Brain microvascular endothelial cell (primary cell): ENCODE data around the gene SLC25A1.

ENCODE experiments used
- DNase-seq: peaks from one replicate; pipeline ENCODE4 v3.0.0-alpha.2; 2020
- H3K27ac ChIP-seq: fragments of 250-450 bp; sonication (Bioruptor Pico); 2 replicates; pipeline ENCODE4 v1.5.1; 2020; ENCODE audit warnings: mild to moderate bottlenecking, moderate library complexity
- H3K27me3 ChIP-seq: fragments of 250-450 bp; sonication (Bioruptor Pico); replicated peaks from 2 replicates; pipeline ENCODE4 v1.5.1; 2020; ENCODE audit warnings: mild to moderate bottlenecking
- H3K36me3 ChIP-seq: fragments of 250-450 bp; sonication (Bioruptor Pico); replicated peaks from 2 replicates; pipeline ENCODE4 v1.5.1; 2020; ENCODE audit warnings: mild to moderate bottlenecking
- H3K4me3 ChIP-seq: 2 replicates; pipeline ENCODE4 v1.5.1; 2011; ENCODE audit warnings: low read depth, mild to moderate bottlenecking, control low read depth, low read length, moderate library complexity
- CTCF ChIP-seq: IDR thresholded peaks from 2 replicates; pipeline ENCODE4 v1.5.1; 2011; ENCODE audit warnings: low read depth, mild to moderate bottlenecking, moderate library complexity, low read length, control low read depth, inconsistent platforms; ENCODE audit errors: missing control alignments
- in situ Hi-C: cut with HindIII; loops from 2 replicates; pipeline ENCODE4 v1.10.0; 2017; ENCODE audit warnings: low sequenced_read_pairs, low pct_ligation_motif_present

The SLC25A1 gene

GRCh38 chr22:19224557-19224956 lies 46.0 kb upstream of the SLC25A1 start:
- Histone ChIP-seq H3K27ac (no peak overlapping the region), H3K27me3 (no peaks in the 10 kb centered on the region), H3K36me3 (peaks cover 40% of the 10 kb centered on the region), H3K4me3 (no peak overlapping the region)
- in situ Hi-C loops = no loop called here
- no peak for TF ChIP-seq CTCF
- no peak for DNase-seq

GRCh38 chr22:19223617-19224016 lies 45.1 kb upstream of the SLC25A1 start:
- Histone ChIP-seq H3K4me3 (no peak overlapping the region), H3K36me3 (peaks cover 40% of the 10 kb centered on the region), H3K27me3 (no peaks in the 10 kb centered on the region), H3K27ac (no peak overlapping the region)
- in situ Hi-C loops = no loop called here
- DNase-seq = no peak
- TF ChIP-seq CTCF = no peak

DNA sequence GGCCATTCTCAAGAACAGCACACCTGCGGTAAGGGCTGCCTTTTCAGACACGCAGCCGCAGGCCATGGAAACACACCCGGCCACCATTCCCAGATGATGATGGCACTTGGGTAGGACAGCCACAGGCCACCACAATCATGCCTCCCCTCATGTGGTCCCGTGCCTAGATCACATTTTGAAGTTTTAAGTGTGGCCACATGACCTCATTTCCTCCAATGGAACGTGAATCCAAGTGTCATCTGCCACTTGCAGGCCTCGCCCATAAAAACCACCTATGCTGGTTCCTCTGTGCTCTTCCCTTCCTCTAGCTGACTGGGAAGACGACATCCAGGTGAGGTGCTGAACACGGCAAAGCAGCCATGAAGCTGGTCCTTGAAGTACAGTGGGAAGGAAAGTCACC lies 44.6 kb upstream of the SLC25A1 start:
- in situ Hi-C loops = no loop called here
- H3K27me3 ChIP-seq = no peaks in the 10 kb centered on the region
- H3K4me3 ChIP-seq = no peak overlapping the region
- H3K27ac ChIP-seq = no peak overlapping the region
- no peak for DNase-seq
- TF ChIP-seq CTCF = no peak
- peaks cover 40% of the 10 kb centered on the region for H3K36me3 ChIP-seq

- peaks cover 40% of the 10 kb centered on the region for H3K36me3 ChIP-seq
- H3K4me3 ChIP-seq = no peak overlapping the region
- in situ Hi-C loops = no loop called here
- TF ChIP-seq CTCF = no peak
- no peak overlapping the region for H3K27ac ChIP-seq
- DNase-seq = no peak
- H3K27me3 ChIP-seq = no peaks in the 10 kb centered on the region
These were observed 43.9 kb upstream of the SLC25A1 start for GRCh38 chr22:19222242-19223005.

DNA sequence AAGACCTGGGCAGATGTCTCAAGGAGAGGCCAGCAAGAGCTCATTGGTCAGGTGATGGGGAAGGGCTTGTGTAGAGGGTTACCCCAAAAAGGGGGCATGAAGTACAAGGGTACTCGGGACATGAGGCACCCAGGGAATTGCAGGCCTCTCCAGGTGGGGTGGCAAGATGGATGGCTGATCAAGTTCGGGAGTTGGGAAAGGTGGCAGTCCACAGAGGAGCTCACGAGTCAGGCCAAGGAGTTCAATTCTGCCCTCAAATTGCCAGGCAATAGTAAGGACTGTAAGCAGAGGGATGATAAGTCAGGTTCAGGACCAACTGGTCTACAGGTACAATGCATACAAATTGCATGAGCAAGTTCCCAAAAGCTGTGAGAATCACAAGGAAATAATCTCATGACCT lies 42.3 kb upstream of the SLC25A1 start:
- TF ChIP-seq CTCF = no peak
- in situ Hi-C loops = no loop called here

More for the DNA sequence above, 42.3 kb upstream of the SLC25A1 start:
- no peak overlapping the region for H3K4me3 ChIP-seq
- peaks cover 35% of the 10 kb centered on the region for H3K36me3 ChIP-seq
- H3K27me3 ChIP-seq = no peaks in the 10 kb centered on the region
- no peak for DNase-seq
- no peak overlapping the region for H3K27ac ChIP-seq
